NCI-H526 treated with DMSO at 0.1 percent for 48 hours (cell line): ENCODE data around the gene PSAPL1.

ENCODE experiments used
- DNase-seq: peaks from one replicate; lab custom pipeline; 2025; lab: John Stamatoyannopoulos, UW

Gene PSAPL1

GRCh38 chr4:7381890-7382633, 52.7 kb downstream of the PSAPL1 start:
- DNase-seq: no peak

GRCh38 chr4:7381221-7381889, 53.4 kb downstream of the PSAPL1 start:
- no peak for DNase-seq
